GM12873 (cell line): ENCODE results near the gene SLC12A7.

Experiments used
- TF ChIP-seq, protein P1 (sequence below): IDR thresholded peaks from 2 replicates; pipeline ENCODE4 v1.5.1; 2012; ENCODE audit warnings: low read depth, mild to moderate bottlenecking, moderate library complexity, low read length, control low read depth; ENCODE audit not compliant: insufficient read depth; ENCODE audit errors: missing control alignments

The SLC12A7 gene

DNA sequence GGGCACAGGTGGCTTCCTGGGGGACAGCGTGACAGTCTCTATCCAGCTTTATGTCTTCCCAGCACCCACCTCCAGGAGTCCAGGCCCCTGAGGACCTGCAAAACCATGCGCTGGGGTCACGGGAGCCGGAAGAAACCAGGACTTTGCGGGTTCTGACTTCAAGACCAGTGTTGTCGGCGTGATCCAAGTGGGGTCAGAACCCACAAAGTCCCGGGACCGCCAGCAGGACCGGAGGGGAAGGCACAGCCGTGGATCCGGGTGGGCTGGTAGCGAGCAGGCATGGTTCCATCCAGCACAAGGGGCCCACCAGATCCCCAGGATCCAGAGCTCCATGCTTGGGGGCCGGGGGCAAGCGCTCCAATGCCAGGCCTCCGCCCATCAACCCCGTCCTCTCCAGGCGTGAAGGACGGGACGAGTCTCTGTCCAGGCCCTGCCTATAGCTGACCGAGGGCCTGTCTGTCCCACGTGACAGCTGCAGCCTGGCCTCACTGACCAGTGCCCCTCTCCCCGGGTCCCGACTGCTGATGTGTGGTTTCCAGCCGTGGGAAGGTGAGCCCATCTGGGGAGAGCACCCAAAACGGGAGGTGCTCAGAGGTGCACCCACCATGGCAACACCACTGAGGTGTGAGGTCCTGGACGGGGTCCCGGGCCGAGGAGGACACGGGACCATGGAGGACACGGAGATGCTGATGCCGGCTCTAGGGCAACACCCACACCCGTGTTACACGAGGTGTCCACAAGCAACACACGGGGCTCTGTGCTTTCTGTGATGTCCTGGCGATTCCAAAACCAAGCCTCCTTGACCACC, 48.9 kb downstream of the SLC12A7 start:
- TF ChIP-seq, protein P1, sequence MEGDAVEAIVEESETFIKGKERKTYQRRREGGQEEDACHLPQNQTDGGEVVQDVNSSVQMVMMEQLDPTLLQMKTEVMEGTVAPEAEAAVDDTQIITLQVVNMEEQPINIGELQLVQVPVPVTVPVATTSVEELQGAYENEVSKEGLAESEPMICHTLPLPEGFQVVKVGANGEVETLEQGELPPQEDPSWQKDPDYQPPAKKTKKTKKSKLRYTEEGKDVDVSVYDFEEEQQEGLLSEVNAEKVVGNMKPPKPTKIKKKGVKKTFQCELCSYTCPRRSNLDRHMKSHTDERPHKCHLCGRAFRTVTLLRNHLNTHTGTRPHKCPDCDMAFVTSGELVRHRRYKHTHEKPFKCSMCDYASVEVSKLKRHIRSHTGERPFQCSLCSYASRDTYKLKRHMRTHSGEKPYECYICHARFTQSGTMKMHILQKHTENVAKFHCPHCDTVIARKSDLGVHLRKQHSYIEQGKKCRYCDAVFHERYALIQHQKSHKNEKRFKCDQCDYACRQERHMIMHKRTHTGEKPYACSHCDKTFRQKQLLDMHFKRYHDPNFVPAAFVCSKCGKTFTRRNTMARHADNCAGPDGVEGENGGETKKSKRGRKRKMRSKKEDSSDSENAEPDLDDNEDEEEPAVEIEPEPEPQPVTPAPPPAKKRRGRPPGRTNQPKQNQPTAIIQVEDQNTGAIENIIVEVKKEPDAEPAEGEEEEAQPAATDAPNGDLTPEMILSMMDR = no peak

DNA sequence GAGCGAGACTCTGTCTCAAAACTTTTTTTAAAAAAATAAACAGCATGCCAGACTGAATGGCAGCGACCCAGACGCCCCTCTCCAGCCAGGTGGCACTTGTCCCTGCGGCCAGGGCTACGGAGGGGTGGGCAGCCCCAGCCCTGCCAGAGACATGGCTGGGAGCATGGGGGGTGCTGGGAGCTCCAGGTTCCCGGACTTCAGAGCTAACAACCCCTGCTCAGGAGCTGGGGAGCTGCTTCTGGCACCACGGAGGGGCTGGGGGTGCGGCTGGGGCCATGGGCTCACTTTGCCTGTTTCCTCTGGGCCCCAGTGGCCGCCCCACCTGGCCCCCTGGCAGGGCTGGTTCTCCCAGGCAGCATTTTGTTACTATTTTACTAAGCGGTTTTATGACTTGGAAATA, 49.9 kb downstream of the SLC12A7 start:
- TF ChIP-seq, protein P1 = no peak

DNA sequence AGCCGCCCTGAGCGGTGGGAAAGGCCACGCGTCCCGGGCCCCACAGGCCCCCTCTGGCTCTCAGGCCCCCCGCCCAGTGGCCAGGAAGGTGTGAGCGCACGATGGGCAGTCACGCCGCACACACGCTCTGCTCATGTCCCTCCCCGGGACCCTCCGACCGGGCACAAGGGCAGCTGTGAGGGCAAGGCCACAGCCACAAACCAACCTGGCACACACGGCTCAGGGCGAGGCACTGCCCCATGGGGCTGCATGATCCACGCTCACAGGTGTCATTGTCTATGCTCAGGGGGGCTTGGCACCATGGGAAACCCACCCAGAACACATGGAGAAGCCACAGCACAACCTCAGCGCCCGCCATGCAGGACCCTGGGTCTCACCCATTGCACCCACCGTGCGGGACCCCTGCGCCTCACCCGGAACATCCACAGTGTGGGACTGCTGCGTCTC, 51.3 kb downstream of the SLC12A7 start:
- TF ChIP-seq, protein P1 = no peak

DNA sequence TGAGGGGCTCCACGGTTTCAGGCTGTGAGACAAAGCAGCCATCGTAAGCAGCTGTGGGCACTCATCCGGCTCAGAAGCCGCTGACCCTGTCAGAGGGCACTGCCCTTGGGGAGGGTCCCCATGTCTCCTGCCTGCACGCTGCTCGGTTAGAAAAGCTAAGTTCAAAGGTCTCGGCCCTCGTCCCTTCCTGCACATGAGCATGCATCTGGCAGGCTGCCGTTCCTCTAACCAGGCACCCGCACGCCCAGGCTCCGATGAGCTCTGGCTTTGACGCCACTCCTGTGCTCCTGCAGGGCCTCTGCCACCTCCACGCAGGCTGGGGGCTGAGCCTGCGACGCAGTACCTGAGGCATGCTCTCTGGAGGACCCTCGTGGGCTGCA, 52.0 kb downstream of the SLC12A7 start:
- TF ChIP-seq, protein P1 = no peak

DNA sequence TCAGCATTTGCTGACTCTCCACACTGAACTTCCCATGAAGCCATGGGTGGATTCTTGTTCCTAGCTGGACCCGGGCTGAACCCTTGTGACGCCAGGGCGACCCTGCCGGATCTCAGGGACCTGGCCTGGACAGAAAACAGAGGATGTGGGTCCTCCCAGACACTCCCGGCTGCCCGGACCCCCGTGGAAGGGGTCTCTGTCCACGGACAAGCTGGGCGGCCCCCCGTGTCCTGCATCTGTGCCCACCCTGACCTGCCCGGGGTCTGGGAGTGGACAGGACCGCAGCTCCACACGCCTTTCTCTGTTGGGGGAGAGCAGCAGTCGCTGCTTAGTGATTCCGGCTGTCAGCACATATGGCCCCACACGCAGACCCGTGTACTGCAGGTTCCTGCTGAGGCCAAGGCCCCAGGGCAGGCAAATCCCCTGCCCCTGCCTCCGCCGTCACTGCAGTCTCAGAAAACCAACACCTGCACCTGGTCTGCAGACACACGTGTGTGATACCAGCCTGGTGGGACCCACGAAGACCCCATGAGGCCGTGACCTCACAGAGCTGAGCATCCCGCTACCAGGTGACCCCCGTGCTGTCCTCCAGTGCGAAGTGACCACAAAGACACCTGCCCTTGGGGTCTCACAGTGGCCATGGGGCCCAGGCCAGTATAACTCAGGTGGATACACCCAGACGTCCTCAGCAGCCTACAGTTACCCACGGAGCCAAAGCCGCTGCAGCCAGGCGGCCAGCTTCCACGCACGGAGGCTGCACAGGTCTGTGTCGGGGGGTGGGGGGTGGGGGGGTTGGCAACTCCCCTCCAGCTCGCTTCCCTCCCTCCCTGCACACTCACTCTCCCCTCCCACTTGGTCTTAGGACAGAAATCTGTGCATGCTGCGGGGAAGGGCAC, 52.6 kb downstream of the SLC12A7 start:
- TF ChIP-seq, protein P1 = no peak

DNA sequence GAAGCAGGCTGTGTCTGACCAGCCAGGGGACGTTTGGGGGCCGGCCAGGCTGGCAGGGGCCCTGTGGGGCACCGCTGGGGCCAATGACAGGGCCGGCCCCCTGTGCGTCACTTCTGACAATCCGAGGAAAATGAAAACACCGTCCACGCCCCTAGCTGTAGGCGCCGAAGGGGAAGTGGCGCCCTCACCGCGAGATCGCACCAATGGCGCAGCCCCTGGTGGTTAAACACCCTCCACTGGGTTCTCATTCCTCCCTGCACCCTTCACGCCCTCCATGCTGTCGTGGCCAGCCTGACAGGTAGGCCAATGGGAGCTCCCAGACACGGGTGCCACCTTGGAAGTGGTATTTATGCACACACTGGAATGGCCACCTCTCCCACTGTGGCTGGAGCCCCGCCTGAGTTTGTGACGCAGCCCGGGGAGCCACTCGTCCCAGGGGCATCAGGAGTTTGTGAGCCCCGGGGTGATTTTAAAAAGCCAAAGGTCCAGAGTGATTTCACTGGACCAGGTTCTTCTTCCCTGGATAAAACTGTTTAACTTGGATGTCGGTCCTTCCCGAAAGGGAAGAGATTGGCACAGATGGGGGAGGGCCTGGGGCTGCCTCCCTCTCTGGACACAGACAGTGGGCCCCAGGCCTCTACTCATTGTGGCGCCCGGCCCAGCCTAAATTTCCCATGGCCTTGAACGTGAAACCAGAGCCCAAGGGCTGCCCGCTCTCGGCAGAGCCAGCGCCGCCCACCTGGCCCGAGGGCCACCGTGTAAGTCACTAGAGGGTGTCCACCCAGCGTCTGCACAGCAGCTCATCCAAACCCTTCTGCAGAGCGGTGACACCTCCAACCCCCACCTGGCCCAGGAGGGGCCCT, 53.5 kb downstream of the SLC12A7 start:
- TF ChIP-seq, protein P1 = no peak
